AG20443 (cell line): ENCODE results near the gene RPL12.
"Not testable (repeated sequence)": the region's sequence is repeated elsewhere in the genome, so short reads cannot be mapped to it uniquely, and the experiment has no call there.

Source experiments
- DNase-seq: peaks from one replicate; pipeline ENCODE4 v3.0.0; 2012; ENCODE audit warnings: low spot score, mixed read lengths

Gene RPL12

GRCh38 chr9:127467621-127468020 lies 16.4 kb upstream of the RPL12 start:
- DNase-seq = no peak

- not testable (repeated sequence) for DNase-seq
Observed at GRCh38 chr9:127466407-127466917, 15.3 kb upstream of the RPL12 start.

GRCh38 chr9:127463911-127464310 lies 12.7 kb upstream of the RPL12 start:
- DNase-seq = peak; percentile 27

- DNase-seq = no peak
Observed at GRCh38 chr9:127463382-127463781, 12.2 kb upstream of the RPL12 start.

GRCh38 chr9:127458921-127459320 lies 7.7 kb upstream of the RPL12 start:
- DNase-seq = no peak

GRCh38 chr9:127457191-127457878 lies 6.1 kb upstream of the RPL12 start:
- DNase-seq = no peak

GRCh38 chr9:127455324-127455992 lies 4.3 kb upstream of the RPL12 start:
- DNase-seq = peak; percentile 39

GRCh38 chr9:127452691-127453090 lies 1.5 kb upstream of the RPL12 start:
- DNase-seq = no peak

- peak; percentile 76 for DNase-seq
Observed at GRCh38 chr9:127451858-127452656, 851 bp upstream of the RPL12 start.

GRCh38 chr9:127451608-127451857 lies 327 bp upstream of the RPL12 start:
- DNase-seq = no peak

- DNase-seq = peak; percentile 40
Observed at GRCh38 chr9:127450243-127450760, 904 bp downstream of the RPL12 start.

- DNase-seq = no peak
Observed at GRCh38 chr9:127449332-127449966, 1.8 kb downstream of the RPL12 start.

- DNase-seq = no peak
Observed at GRCh38 chr9:127448112-127448805, 2.9 kb downstream of the RPL12 start.

- DNase-seq = no peak
Observed at GRCh38 chr9:127447416-127448111, 3.6 kb downstream of the RPL12 start.

GRCh38 chr9:127446713-127447415 lies 4.3 kb downstream of the RPL12 start:
- no peak for DNase-seq

- no peak for DNase-seq
Observed at GRCh38 chr9:127445851-127446712, 5.1 kb downstream of the RPL12 start.

GRCh38 chr9:127444921-127445850 lies 6.0 kb downstream of the RPL12 start:
- DNase-seq = no peak

- DNase-seq = no peak
Observed at GRCh38 chr9:127444283-127444920, 6.8 kb downstream of the RPL12 start.
